ENCODE data around the gene TBC1D22B. TPM values are rescaled to one million over a fixed set of nuclear protein-coding genes. Genes with fewer than 3 reads are reported as not detected.

Gene TBC1D22B
- total RNA-seq, 1 donor, result 4.8 TPM

DNA sequence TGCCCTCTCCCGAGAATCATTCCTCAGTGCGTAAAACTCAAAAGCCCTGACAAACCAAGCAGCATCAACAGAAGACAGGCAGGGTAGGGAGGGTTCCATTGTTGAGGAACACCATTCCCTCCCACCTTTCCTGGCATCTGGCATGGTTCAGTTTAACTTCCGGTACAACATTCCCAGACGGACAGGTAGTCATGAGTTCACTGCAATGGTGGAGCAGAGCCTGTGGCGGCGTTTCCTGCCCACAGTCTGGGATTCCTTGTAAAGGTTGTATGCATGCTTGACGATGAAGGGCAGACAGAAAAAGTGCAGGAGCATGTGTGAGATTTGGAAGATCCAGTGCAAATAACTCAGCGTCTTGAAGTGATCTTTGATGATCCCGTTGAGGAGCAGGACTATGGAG is 45.3 kb upstream of the TBC1D22B start:
- no peak for TF ChIP-seq CTCF (IDR thresholded peaks at IDR 0.05; ENCODE audit: insufficient read depth, low read length)
- DNase-seq (ENCODE audit: low read depth), result no peak
- no peak overlapping the region for H3K4me3 ChIP-seq (ENCODE audit: low read depth, low read length)

GRCh38 chr6:37218061-37218460 is 39.5 kb upstream of the TBC1D22B start:
- DNase-seq (ENCODE audit: low read depth), result no peak
- TF ChIP-seq CTCF (IDR thresholded peaks at IDR 0.05; ENCODE audit: insufficient read depth, low read length), result no peak
- no peak overlapping the region for H3K4me3 ChIP-seq (ENCODE audit: low read depth, low read length)

DNA sequence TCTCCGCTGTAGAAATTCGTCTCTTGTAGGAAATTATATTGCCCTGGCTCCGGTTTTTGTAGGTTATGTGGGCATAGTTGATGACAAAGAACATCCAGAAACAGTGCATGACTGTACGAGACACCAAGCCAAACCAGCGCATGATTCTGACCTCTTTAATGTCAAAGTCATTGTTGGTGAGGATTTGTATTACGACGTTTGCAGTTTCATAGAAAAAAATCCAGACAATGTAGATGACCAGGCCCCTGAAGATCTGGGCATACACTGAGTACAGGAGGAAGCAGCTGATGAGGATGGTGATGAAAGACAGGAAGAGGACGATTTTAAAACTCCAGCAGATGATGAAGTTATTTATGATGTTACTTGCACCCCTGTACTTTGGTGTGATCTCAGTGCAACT is 39.1 kb upstream of the TBC1D22B start:
- H3K4me3 ChIP-seq (ENCODE audit: low read depth, low read length), result no peak overlapping the region
- DNase-seq (ENCODE audit: low read depth), result no peak
- no peak for TF ChIP-seq CTCF (IDR thresholded peaks at IDR 0.05; ENCODE audit: insufficient read depth, low read length)

DNA sequence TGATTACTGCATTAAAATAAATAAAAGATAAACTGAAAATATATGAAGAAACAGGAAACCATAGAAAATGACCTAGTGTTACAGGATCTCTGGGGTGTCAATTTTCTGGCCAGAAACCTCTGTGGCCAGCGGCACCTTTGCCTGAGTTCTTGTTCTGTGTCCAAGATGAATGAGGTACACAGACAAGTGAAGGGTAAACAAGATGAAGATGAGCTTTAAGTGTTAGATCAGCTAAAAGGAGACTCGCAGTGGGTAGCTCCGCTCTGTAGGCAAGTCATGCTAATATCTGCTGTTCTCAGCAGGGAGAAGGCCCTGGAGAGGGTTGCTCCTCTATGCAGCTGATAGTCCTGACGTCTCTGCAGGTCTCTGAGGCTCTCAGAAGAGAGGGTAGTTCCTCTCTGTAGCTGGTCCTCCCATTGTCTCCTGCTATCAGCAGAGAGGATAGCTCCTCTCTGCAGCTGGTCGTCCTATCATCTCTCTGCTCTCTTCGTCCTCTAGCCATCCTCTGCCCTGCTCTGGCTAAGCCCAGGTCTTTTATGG is 35.9 kb upstream of the TBC1D22B start:
- no peak for TF ChIP-seq CTCF (IDR thresholded peaks at IDR 0.05; ENCODE audit: insufficient read depth, low read length)
- DNase-seq (ENCODE audit: low read depth), result no peak
- peak overlapping the region; percentile 64 for H3K4me3 ChIP-seq (ENCODE audit: low read depth, low read length)

DNA sequence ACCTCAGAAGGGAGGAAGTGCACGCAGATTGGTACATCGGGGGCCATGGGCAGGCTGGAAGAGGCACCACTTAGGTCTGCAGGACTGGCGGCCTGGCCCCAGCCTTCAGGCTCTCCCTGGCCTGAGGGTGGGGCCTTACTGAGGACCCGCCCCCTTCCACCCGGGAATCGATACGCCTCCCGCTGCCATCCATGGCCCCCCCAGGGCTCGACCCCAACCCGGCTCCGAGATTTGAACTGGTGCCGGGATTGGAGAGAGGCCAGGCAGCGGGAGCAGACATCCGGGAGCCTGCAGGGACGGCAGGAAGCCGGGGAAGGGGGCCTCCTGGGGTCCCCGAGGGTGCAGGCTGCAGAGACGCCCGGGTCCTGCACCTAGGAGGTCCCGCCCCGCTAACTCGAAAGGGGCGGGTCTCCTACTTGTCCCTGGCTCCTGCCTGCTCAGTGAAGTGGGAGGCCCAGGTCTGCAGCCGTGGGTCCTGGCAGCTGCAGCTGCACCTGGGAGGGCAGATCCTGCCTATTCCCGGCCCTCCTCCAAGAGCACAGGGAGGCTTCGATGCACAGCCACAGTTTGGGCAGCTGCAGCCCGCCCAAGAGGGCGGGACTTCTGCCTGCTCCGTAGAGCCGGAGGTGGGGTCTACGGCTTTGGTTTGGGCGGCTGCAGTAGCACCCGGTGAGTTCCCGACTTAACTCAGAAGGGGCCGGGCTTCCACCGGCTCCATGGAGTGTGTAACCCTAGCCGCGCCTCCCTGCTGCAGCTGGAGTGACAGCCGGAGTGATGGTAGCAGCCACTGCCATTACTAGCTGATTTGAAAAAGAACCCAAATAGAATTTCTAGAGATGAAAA is 35.2 kb upstream of the TBC1D22B start:
- peak overlapping the region; percentile 64 for H3K4me3 ChIP-seq (ENCODE audit: low read depth, low read length)
- TF ChIP-seq CTCF (IDR thresholded peaks at IDR 0.05; ENCODE audit: insufficient read depth, low read length), result no peak
- peak; percentile 60 for DNase-seq (ENCODE audit: low read depth)

DNA sequence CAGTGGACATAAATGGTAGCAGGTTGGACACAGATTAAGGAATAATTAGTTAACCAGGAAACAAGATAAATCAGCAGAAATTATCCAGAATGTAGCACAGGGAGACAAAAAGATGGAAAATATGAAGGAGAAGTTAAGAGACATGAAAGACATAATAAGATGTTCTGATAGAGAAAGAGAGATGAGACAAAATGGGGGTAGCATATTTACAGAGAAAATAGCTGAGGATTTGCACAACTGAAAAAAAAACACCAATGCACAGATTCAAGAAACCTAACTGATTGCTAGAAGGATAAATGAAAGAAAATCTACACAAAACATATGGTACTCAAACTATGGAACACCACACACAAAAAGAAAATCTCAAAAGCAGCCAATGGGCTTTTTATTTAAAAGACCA is 34.6 kb upstream of the TBC1D22B start:
- no peak for DNase-seq (ENCODE audit: low read depth)
- peak overlapping the region; percentile 64 for H3K4me3 ChIP-seq (ENCODE audit: low read depth, low read length)
- TF ChIP-seq CTCF (IDR thresholded peaks at IDR 0.05; ENCODE audit: insufficient read depth, low read length), result no peak

Data from fibroblast of the aortic adventitia (primary cell).